C4-2B (cell line): ENCODE results near the gene NT5DC2.

Experiments
- H3K27ac ChIP-seq: fragments of 450-650 bp; 2 replicates; pipeline ENCODE4 v1.5.1; 2017
- ZFX ChIP-seq: fragments of 450-650 bp; IDR thresholded peaks from 2 replicates; pipeline ENCODE4 v1.6.1; 2017
- TF ChIP-seq, protein P1 (sequence below): fragments of 450-650 bp; conservative IDR thresholded peaks from 2 replicates; pipeline ENCODE4 v1.5.1; 2017; ENCODE audit warnings: mild to moderate bottlenecking

NT5DC2 gene

DNA sequence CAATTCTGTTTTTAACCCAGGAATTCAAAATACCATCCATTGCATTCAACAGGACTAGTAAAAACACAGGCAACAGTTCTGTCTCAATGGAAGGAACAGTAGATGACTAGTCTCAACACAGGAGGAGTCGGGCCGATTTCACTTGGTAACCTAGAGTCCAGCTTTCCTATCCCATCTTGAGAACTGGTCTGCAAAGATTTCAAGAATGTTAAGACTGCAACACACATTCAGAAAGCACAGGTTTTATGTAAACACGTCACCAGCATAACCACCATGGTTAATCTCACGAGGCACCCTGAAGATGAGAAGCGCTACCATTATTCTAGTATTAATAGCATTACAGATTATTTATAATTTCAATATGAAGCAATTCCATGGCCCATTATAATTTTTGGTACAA, 24.8 kb upstream of the NT5DC2 start:
- TF ChIP-seq, protein P1, sequence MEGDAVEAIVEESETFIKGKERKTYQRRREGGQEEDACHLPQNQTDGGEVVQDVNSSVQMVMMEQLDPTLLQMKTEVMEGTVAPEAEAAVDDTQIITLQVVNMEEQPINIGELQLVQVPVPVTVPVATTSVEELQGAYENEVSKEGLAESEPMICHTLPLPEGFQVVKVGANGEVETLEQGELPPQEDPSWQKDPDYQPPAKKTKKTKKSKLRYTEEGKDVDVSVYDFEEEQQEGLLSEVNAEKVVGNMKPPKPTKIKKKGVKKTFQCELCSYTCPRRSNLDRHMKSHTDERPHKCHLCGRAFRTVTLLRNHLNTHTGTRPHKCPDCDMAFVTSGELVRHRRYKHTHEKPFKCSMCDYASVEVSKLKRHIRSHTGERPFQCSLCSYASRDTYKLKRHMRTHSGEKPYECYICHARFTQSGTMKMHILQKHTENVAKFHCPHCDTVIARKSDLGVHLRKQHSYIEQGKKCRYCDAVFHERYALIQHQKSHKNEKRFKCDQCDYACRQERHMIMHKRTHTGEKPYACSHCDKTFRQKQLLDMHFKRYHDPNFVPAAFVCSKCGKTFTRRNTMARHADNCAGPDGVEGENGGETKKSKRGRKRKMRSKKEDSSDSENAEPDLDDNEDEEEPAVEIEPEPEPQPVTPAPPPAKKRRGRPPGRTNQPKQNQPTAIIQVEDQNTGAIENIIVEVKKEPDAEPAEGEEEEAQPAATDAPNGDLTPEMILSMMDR: no peak
- no peak for TF ChIP-seq ZFX
- no peak overlapping the region for H3K27ac ChIP-seq

GRCh38 chr3:52557011-52557960, 23.6 kb upstream of the NT5DC2 start:
- H3K27ac ChIP-seq: no peak overlapping the region
- TF ChIP-seq, protein P1: no peak
- no peak for TF ChIP-seq ZFX

GRCh38 chr3:52555056-52555455, 21.4 kb upstream of the NT5DC2 start:
- TF ChIP-seq ZFX: no peak
- TF ChIP-seq, protein P1: no peak
- H3K27ac ChIP-seq: no peak overlapping the region

GRCh38 chr3:52554026-52554755, 20.5 kb upstream of the NT5DC2 start:
- TF ChIP-seq ZFX: no peak
- no peak overlapping the region for H3K27ac ChIP-seq

DNA sequence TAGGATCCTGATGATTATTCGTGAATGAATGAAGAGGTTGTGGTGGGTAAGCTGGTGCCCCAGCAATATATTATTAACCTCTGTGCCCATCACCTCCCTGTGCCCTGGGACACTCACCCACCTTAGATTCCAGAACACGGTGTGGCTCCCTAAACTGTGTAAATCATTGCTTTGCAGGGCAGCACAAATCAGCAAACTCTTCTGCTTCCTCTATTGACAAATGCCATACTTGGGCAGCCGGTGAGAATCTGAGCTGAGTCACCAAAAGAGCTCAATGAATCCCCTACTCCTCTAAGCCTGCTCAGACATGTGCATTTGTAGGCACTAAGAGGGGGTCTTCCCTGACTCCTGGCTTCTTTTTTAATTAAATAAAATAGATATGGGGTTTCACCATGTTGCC, 18.4 kb upstream of the NT5DC2 start:
- H3K27ac ChIP-seq: no peak overlapping the region
- no peak for TF ChIP-seq ZFX
- TF ChIP-seq, protein P1: no peak

- no peak overlapping the region for H3K27ac ChIP-seq
- no peak for TF ChIP-seq ZFX
- TF ChIP-seq, protein P1: no peak
Measured at GRCh38 chr3:52551118-52551517, 17.5 kb upstream of the NT5DC2 start.

DNA sequence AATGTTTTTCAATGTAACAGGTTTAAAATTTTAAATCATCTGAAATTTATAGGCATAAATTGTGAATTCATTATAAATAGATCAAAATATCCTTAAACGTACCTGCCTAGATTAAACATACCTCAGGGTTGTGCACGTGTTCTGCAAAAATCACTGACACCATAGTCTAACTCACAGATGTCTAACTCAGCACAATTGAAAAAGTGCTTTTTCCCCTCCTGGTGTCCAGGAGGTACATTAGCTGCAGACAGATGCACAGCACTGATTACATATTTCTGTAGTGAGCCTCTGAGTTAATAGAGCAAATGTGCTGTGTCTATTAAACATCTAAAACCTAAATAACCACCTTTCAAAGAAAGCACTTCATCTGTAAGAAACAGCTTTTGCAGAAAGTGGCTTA, 13.5 kb upstream of the NT5DC2 start:
- no peak overlapping the region for H3K27ac ChIP-seq
- no peak for TF ChIP-seq ZFX
- TF ChIP-seq, protein P1: no peak
